Astrocyte (in vitro differentiated cells and primary cell): ENCODE results near the gene UBE2D1. TPM values are rescaled to one million over a fixed set of nuclear protein-coding genes. Genes with fewer than 3 reads are reported as not detected.

Experiments
- DNase-seq: peaks from one replicate; pipeline ENCODE4 v3.0.0-alpha.2; 2010; ENCODE audit warnings: low read depth
- FAIRE-seq: peaks from 2 replicates; lab custom pipeline; 2011; peaks lifted over from hg19 to GRCh38; lab: Jason Lieb, UNC
- H2AFZ ChIP-seq: 2 replicates; pipeline ENCODE4 v1.6.0; 2012; ENCODE audit warnings: low read depth, low read length, inconsistent platforms
- H3K27ac ChIP-seq: 2 replicates; pipeline ENCODE4 v1.5.1; 2011; ENCODE audit warnings: low read depth, low read length, inconsistent platforms
- H3K27me3 ChIP-seq: 2 replicates; pipeline ENCODE4 v1.6.0; 2011; ENCODE audit warnings: low read length, inconsistent platforms; ENCODE audit not compliant: insufficient read depth
- H3K36me3 ChIP-seq: 2 replicates; pipeline ENCODE4 v1.5.1; 2011; ENCODE audit warnings: low read length, inconsistent platforms; ENCODE audit not compliant: insufficient read depth
- H3K4me1 ChIP-seq: 2 replicates; pipeline ENCODE4 v1.5.1; 2011; ENCODE audit warnings: low read length, inconsistent platforms; ENCODE audit not compliant: insufficient read depth
- H3K4me2 ChIP-seq: 2 replicates; pipeline ENCODE4 v1.6.0; 2012; ENCODE audit warnings: low read length, inconsistent platforms
- H3K4me3 ChIP-seq: 2 replicates; pipeline ENCODE4 v1.5.1; 2011; ENCODE audit warnings: low read depth, mild to moderate bottlenecking, low read length, inconsistent platforms; ENCODE audit not compliant: insufficient read depth
- H3K79me2 ChIP-seq: 2 replicates; pipeline ENCODE4 v1.6.0; 2012; ENCODE audit warnings: mild to moderate bottlenecking, low read length, inconsistent platforms; ENCODE audit not compliant: insufficient read depth
- H3K9ac ChIP-seq: 2 replicates; pipeline ENCODE4 v1.6.0; 2012; ENCODE audit warnings: mild to moderate bottlenecking, low read length, inconsistent platforms
- H3K9me3 ChIP-seq: 2 replicates; pipeline ENCODE4 v1.5.1; 2012; ENCODE audit warnings: low read depth, mild to moderate bottlenecking, low read length, inconsistent platforms; ENCODE audit not compliant: insufficient read depth
- H4K20me1 ChIP-seq: 2 replicates; pipeline ENCODE4 v1.6.0; 2012; ENCODE audit warnings: low read length, inconsistent platforms; ENCODE audit not compliant: insufficient read depth
- H3K27ac Mint-ChIP-seq: one replicate; pipeline ENCODE4 v1.8.0; 2021; ENCODE audit warnings: mild to moderate bottlenecking, mixed read lengths; ENCODE audit not compliant: unreplicated experiment
- H3K27me3 Mint-ChIP-seq: one replicate; pipeline ENCODE4 v1.8.0; 2021; ENCODE audit warnings: low read depth, mixed read lengths; ENCODE audit not compliant: unreplicated experiment
- H3K36me3 Mint-ChIP-seq: one replicate; pipeline ENCODE4 v1.8.0; 2021; ENCODE audit warnings: low read depth, mixed read lengths; ENCODE audit not compliant: unreplicated experiment
- H3K4me1 Mint-ChIP-seq: one replicate; pipeline ENCODE4 v1.8.0; 2021; ENCODE audit warnings: low read depth, mixed read lengths; ENCODE audit not compliant: unreplicated experiment
- H3K4me3 Mint-ChIP-seq: one replicate; pipeline ENCODE4 v1.8.0; 2021; ENCODE audit warnings: mild to moderate bottlenecking, moderate library complexity, mixed read lengths; ENCODE audit not compliant: unreplicated experiment
- H3K9me3 Mint-ChIP-seq: one replicate; pipeline ENCODE4 v1.8.0; 2021; ENCODE audit warnings: mild to moderate bottlenecking, mixed read lengths; ENCODE audit not compliant: unreplicated experiment
- CTCF ChIP-seq: IDR thresholded peaks from 2 replicates; pipeline ENCODE4 v1.5.1; 2011; ENCODE audit warnings: low read depth, mild to moderate bottlenecking, inconsistent platforms, low read length, moderate library complexity; ENCODE audit not compliant: insufficient read depth
- EZH2 ChIP-seq: IDR thresholded peaks from 2 replicates; pipeline ENCODE4 v1.6.1; 2012; ENCODE audit warnings: mild to moderate bottlenecking, low read length, inconsistent platforms; ENCODE audit not compliant: insufficient read depth
- total RNA-seq: library from RNA; stranded (reverse); gene quantifications from 2 replicates; pipeline ENCODE4 v1.2.1, GENCODE V29; 2021

Gene UBE2D1
- total RNA-seq, 1 donor from 2014 or later: 22.1 TPM

GRCh38 chr10:58328233-58328632, 6.6 kb upstream of the UBE2D1 start:
- H3K36me3 Mint-ChIP-seq: no peaks in the 10 kb centered on the region

GRCh38 chr10:58330431-58330830, 4.4 kb upstream of the UBE2D1 start:
- no peak overlapping the region for H3K4me3 Mint-ChIP-seq
- Histone ChIP-seq H4K20me1 (peaks cover 2% of the 10 kb centered on the region), H3K9ac (no peak overlapping the region), H3K27me3 (no peaks in the 10 kb centered on the region), H3K9me3 (no peaks in the 10 kb centered on the region), H2AFZ (no peak overlapping the region), H3K79me2 (peaks cover 6% of the 10 kb centered on the region), H3K4me2 (no peak overlapping the region), H3K27ac (no peak overlapping the region), H3K36me3 (no peaks in the 10 kb centered on the region), H3K4me1 (no peaks in the 10 kb centered on the region), H3K4me3 (no peak overlapping the region)
- H3K9me3 Mint-ChIP-seq: peaks cover 5% of the 10 kb centered on the region
- H3K4me1 Mint-ChIP-seq: no peaks in the 10 kb centered on the region
- TF ChIP-seq CTCF: no peak
- no peak for TF ChIP-seq EZH2
- DNase-seq: no peak
- FAIRE-seq: no peak
- H3K36me3 Mint-ChIP-seq: no peaks in the 10 kb centered on the region
- H3K27me3 Mint-ChIP-seq: no peaks in the 10 kb centered on the region
- H3K27ac Mint-ChIP-seq: no peak overlapping the region

More at GRCh38 chr10:58328233-58328632, 6.6 kb upstream of the UBE2D1 start:
- no peak overlapping the region for H3K4me2 ChIP-seq
- H3K27me3 ChIP-seq: no peaks in the 10 kb centered on the region
- peaks cover 5% of the 10 kb centered on the region for H3K9me3 Mint-ChIP-seq
- H3K27me3 Mint-ChIP-seq: no peaks in the 10 kb centered on the region
- H4K20me1 ChIP-seq: no peaks in the 10 kb centered on the region
- no peak overlapping the region for H3K27ac ChIP-seq
- no peaks in the 10 kb centered on the region for H3K9me3 ChIP-seq
- no peak overlapping the region for H2AFZ ChIP-seq
- H3K36me3 ChIP-seq: no peaks in the 10 kb centered on the region
- H3K79me2 ChIP-seq: no peaks in the 10 kb centered on the region
- no peak overlapping the region for H3K4me3 ChIP-seq
- H3K9ac ChIP-seq: no peak overlapping the region
- H3K4me1 ChIP-seq: no peaks in the 10 kb centered on the region
- TF ChIP-seq CTCF (no peak), EZH2 (no peak)
- no peak overlapping the region for H3K4me3 Mint-ChIP-seq
- DNase-seq (no peak), FAIRE-seq (no peak)
- no peak overlapping the region for H3K27ac Mint-ChIP-seq
- H3K4me1 Mint-ChIP-seq: no peaks in the 10 kb centered on the region

- no peak overlapping the region for H3K9ac ChIP-seq
- no peaks in the 10 kb centered on the region for H3K36me3 Mint-ChIP-seq
- H3K4me2 ChIP-seq: no peak overlapping the region
- no peaks in the 10 kb centered on the region for H3K27me3 Mint-ChIP-seq
- no peak overlapping the region for H3K27ac ChIP-seq
- no peak for DNase-seq
- no peak overlapping the region for H3K4me3 Mint-ChIP-seq
- no peak overlapping the region for H2AFZ ChIP-seq
- H3K27me3 ChIP-seq: no peaks in the 10 kb centered on the region
- H3K27ac Mint-ChIP-seq: no peak overlapping the region
- FAIRE-seq: no peak
- H3K79me2 ChIP-seq: peaks cover 18% of the 10 kb centered on the region
- H3K36me3 ChIP-seq: no peaks in the 10 kb centered on the region
- peaks cover 6% of the 10 kb centered on the region for H3K4me1 Mint-ChIP-seq
- peaks cover 5% of the 10 kb centered on the region for H3K4me1 ChIP-seq
- peaks cover 14% of the 10 kb centered on the region for H4K20me1 ChIP-seq
- TF ChIP-seq CTCF: no peak
- TF ChIP-seq EZH2: no peak
- no peaks in the 10 kb centered on the region for H3K9me3 ChIP-seq
- peaks cover 5% of the 10 kb centered on the region for H3K9me3 Mint-ChIP-seq
- H3K4me3 ChIP-seq: no peak overlapping the region
Observed at GRCh38 chr10:58331646-58332045, 3.2 kb upstream of the UBE2D1 start.
